HL-60 (cell line): ENCODE measurements around the gene REXO4.
"Not testable (repeated sequence)": the region's sequence is repeated elsewhere in the genome, so short reads cannot be mapped to it uniquely, and the experiment has no call there.

Experiments used
- DNase-seq, 2 experiments: peaks; one replicate each; pipeline ENCODE4 v3.0.0-alpha.2; 2010 to 2020; ENCODE audit warnings: low read depth in 1 of 2, low spot score in 1 of 2
- H3K27ac ChIP-seq: fragments of 250-450 bp; sonication (Bioruptor Pico); replicated peaks from 2 replicates; pipeline ENCODE4 v1.5.1; 2020; ENCODE audit warnings: mild to moderate bottlenecking, moderate library complexity
- H3K27me3 ChIP-seq: fragments of 250-450 bp; sonication (Bioruptor Pico); 2 replicates; pipeline ENCODE4 v1.5.1; 2021; ENCODE audit warnings: mild to moderate bottlenecking, moderate library complexity; ENCODE audit not compliant: insufficient read depth, poor library complexity, severe bottlenecking
- H3K4me3 ChIP-seq: replicated peaks from 2 replicates; pipeline ENCODE4 v1.5.1; 2011; ENCODE audit warnings: mild to moderate bottlenecking, control low read depth, low read length; ENCODE audit not compliant: insufficient read depth
- GABPA ChIP-seq: IDR thresholded peaks from 2 replicates; pipeline ENCODE4 v1.6.1; 2012; ENCODE audit warnings: low read depth
- POLR2AphosphoS5 ChIP-seq: IDR thresholded peaks from 2 replicates; pipeline ENCODE4 v1.6.1; 2012; ENCODE audit warnings: low read depth
- SPI1 ChIP-seq: IDR thresholded peaks from 2 replicates; pipeline ENCODE4 v1.6.1; 2012; ENCODE audit warnings: low read depth, mild to moderate bottlenecking, borderline replicate concordance
- TF ChIP-seq, protein P1 (sequence below): IDR thresholded peaks from one replicate; pipeline ENCODE4 v1.5.1; 2011; ENCODE audit warnings: low read length, control low read depth, inconsistent platforms; ENCODE audit not compliant: insufficient read depth
- TF ChIP-seq, protein P2 (sequence below): IDR thresholded peaks from 2 replicates; pipeline ENCODE4 v1.6.1; 2012; ENCODE audit warnings: low read depth; ENCODE audit not compliant: insufficient replicate concordance

Gene REXO4

DNA sequence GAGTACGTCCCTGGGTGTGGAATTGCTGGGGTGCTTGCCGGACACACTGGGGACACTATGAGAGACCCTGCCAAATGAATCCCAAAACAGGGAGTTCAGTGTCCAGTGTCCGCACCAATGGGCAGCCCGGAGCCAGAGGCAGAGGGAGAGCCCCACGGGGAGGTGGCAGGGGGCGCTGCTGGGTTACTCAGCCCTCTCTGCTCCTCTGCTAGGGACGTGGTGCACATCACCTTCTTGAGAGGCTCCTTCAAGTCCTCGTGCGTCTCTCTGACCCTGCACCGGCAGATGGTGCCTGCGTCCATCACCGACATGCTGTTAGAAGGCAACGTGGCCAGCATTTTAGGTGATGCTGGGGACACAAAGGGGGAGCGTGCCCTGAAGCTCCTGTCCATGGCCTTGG lies 20.9 kb downstream of the REXO4 start:
- Histone ChIP-seq H3K4me3 (no peak overlapping the region), H3K27me3 (no peaks in the 10 kb centered on the region), H3K27ac (no peak overlapping the region)
- DNase-seq, result no peak
- TF ChIP-seq, protein P1, sequence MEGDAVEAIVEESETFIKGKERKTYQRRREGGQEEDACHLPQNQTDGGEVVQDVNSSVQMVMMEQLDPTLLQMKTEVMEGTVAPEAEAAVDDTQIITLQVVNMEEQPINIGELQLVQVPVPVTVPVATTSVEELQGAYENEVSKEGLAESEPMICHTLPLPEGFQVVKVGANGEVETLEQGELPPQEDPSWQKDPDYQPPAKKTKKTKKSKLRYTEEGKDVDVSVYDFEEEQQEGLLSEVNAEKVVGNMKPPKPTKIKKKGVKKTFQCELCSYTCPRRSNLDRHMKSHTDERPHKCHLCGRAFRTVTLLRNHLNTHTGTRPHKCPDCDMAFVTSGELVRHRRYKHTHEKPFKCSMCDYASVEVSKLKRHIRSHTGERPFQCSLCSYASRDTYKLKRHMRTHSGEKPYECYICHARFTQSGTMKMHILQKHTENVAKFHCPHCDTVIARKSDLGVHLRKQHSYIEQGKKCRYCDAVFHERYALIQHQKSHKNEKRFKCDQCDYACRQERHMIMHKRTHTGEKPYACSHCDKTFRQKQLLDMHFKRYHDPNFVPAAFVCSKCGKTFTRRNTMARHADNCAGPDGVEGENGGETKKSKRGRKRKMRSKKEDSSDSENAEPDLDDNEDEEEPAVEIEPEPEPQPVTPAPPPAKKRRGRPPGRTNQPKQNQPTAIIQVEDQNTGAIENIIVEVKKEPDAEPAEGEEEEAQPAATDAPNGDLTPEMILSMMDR, result no peak
- TF ChIP-seq, protein P2, sequence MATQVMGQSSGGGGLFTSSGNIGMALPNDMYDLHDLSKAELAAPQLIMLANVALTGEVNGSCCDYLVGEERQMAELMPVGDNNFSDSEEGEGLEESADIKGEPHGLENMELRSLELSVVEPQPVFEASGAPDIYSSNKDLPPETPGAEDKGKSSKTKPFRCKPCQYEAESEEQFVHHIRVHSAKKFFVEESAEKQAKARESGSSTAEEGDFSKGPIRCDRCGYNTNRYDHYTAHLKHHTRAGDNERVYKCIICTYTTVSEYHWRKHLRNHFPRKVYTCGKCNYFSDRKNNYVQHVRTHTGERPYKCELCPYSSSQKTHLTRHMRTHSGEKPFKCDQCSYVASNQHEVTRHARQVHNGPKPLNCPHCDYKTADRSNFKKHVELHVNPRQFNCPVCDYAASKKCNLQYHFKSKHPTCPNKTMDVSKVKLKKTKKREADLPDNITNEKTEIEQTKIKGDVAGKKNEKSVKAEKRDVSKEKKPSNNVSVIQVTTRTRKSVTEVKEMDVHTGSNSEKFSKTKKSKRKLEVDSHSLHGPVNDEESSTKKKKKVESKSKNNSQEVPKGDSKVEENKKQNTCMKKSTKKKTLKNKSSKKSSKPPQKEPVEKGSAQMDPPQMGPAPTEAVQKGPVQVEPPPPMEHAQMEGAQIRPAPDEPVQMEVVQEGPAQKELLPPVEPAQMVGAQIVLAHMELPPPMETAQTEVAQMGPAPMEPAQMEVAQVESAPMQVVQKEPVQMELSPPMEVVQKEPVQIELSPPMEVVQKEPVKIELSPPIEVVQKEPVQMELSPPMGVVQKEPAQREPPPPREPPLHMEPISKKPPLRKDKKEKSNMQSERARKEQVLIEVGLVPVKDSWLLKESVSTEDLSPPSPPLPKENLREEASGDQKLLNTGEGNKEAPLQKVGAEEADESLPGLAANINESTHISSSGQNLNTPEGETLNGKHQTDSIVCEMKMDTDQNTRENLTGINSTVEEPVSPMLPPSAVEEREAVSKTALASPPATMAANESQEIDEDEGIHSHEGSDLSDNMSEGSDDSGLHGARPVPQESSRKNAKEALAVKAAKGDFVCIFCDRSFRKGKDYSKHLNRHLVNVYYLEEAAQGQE, result no peak
- TF ChIP-seq SPI1, result no peak
- no peak for TF ChIP-seq POLR2AphosphoS5
- TF ChIP-seq GABPA, result no peak

GRCh38 chr9:133394687-133395271 lies 23.0 kb downstream of the REXO4 start:
- Histone ChIP-seq H3K27ac (no peak overlapping the region), H3K4me3 (no peak overlapping the region), H3K27me3 (no peaks in the 10 kb centered on the region)
- DNase-seq, result no peak
- TF ChIP-seq GABPA (no peak), SPI1 (no peak)

DNA sequence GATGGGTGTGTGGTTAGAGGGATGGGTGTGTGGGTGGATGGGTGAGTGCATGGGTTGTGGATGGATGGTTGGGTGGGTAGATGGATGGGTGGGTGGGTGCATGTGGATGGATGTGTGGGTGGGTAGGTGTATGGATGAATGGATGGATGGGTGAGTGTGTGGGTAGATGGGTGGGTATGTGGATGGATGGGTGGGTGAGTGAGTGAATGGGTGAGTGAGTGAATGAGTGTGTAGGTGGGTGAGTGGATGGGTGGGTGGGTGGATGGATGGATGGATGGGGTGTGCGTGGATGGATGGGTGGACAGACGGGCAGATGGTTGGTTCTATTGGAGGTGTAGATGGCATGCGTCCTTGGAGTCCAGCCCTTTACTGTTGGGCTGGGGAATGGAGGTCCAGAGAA lies 24.4 kb downstream of the REXO4 start:
- DNase-seq, result no peak
- Histone ChIP-seq H3K4me3 (no peak overlapping the region), H3K27me3 (no peaks in the 10 kb centered on the region), H3K27ac (no peak overlapping the region)
- TF ChIP-seq POLR2AphosphoS5 (no peak), GABPA (no peak), SPI1 (no peak)
- TF ChIP-seq, protein P1, result no peak
- TF ChIP-seq, protein P2, result no peak

- H3K27ac ChIP-seq, H3K4me3 ChIP-seq, H3K27me3 ChIP-seq, DNase-seq: not testable (repeated sequence)
Observed at GRCh38 chr9:133392308-133392707, 25.5 kb downstream of the REXO4 start.

DNA sequence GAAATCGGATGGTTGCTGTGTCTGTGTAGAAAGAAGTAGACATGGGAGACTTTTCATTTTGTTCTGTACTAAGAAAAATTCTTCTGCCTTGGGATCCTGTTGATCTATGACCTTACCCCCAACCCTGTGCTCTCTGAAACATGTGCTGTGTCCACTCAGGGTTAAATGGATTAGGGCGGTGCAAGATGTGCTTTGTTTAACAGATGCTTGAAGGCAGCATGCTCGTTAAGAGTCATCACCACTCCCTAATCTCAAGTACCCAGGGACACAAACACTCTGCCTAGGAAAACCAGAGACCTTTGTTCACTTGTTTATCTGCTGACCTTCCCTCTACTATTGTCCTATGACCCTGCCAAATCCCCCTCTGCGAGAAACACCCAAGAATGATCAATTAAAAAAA lies 26.4 kb downstream of the REXO4 start:
- not testable (repeated sequence) for H3K4me3 ChIP-seq, H3K27ac ChIP-seq, H3K27me3 ChIP-seq, DNase-seq
